HG02938 (cell line): ENCODE data around the gene SVBP.

Source experiments
- ATAC-seq: cut with Tn5 transposase; IDR thresholded peaks from one replicate; pipeline ENCODE4 v1.9.1; 2021; ENCODE audit warnings: mild to moderate bottlenecking, moderate library complexity; ENCODE audit not compliant: unreplicated experiment

Gene SVBP

GRCh38 chr1:42765832-42766740 lies 51.1 kb downstream of the SVBP start:
- peak; percentile 21 for ATAC-seq

GRCh38 chr1:42765269-42765668 lies 51.9 kb downstream of the SVBP start:
- no peak for ATAC-seq

GRCh38 chr1:42762269-42762668 lies 54.9 kb downstream of the SVBP start:
- no peak for ATAC-seq

- ATAC-seq, result no peak
Observed at GRCh38 chr1:42761567-42761966, 55.6 kb downstream of the SVBP start.

- ATAC-seq, result no peak
Observed at GRCh38 chr1:42759114-42759513, 58.1 kb downstream of the SVBP start.

GRCh38 chr1:42758641-42759040 lies 58.6 kb downstream of the SVBP start:
- no peak for ATAC-seq

- no peak for ATAC-seq
Observed at GRCh38 chr1:42757892-42758275, 59.3 kb downstream of the SVBP start.
